ENCODE results near the gene KSR2. TPM values are rescaled to one million over a fixed set of nuclear protein-coding genes. Genes with fewer than 3 reads are reported as not detected.

KSR2 gene
- total RNA-seq, 4 donors from 2014 or later: under 0.01 to 0.08 (median under 0.01) TPM; not detected in 1

DNA sequence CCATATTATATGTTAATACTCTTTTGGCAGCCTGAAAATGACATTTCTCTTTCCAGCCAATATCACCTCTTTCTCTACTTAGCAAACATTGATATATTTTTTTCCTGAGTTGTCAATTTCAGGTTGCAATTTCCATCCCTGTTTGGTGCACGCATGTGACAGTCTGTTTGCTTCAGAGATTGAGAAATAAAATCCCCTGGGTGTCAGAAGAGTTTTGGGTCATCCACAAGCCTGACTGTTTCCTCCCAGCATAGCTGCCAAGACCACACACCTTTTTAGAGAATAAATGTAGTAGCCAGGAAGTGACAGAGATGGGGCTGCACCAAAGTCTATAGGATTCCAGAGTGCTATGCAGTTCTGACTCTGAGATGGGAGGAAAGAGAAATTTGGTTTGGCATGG lies 462.5 kb downstream of the KSR2 start:
- H3K4me1 ChIP-seq: no peaks in the 10 kb centered on the region
- H3K4me3 ChIP-seq: no peak overlapping the region
- 54 to 60% methylated on average over 1 of the region's 1 CpG for WGBS, 2 donors (ENCODE audit: low coverage in 1 of 2)
- H3K9me3 ChIP-seq: no peaks in the 10 kb centered on the region
- no peak overlapping the region for H3K27ac ChIP-seq
- no peak for ATAC-seq
- H3K27me3 ChIP-seq: peaks cover 23% of the 10 kb centered on the region
- TF ChIP-seq POLR2A (IDR thresholded peaks at IDR 0.05) (no peak), EP300 (IDR thresholded peaks at IDR 0.05) (no peak), POLR2AphosphoS5 (IDR thresholded peaks at IDR 0.05) (no peak)
- TF ChIP-seq, protein P1, sequence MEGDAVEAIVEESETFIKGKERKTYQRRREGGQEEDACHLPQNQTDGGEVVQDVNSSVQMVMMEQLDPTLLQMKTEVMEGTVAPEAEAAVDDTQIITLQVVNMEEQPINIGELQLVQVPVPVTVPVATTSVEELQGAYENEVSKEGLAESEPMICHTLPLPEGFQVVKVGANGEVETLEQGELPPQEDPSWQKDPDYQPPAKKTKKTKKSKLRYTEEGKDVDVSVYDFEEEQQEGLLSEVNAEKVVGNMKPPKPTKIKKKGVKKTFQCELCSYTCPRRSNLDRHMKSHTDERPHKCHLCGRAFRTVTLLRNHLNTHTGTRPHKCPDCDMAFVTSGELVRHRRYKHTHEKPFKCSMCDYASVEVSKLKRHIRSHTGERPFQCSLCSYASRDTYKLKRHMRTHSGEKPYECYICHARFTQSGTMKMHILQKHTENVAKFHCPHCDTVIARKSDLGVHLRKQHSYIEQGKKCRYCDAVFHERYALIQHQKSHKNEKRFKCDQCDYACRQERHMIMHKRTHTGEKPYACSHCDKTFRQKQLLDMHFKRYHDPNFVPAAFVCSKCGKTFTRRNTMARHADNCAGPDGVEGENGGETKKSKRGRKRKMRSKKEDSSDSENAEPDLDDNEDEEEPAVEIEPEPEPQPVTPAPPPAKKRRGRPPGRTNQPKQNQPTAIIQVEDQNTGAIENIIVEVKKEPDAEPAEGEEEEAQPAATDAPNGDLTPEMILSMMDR (IDR thresholded peaks at IDR 0.05): no peak
- H3K36me3 ChIP-seq: no peaks in the 10 kb centered on the region

- Histone ChIP-seq H3K36me3 (no peaks in the 10 kb centered on the region), H3K4me3 (no peak overlapping the region), H3K4me1 (no peaks in the 10 kb centered on the region), H3K9me3 (no peaks in the 10 kb centered on the region), H3K27ac (no peak overlapping the region), H3K27me3 (peaks cover 18% of the 10 kb centered on the region)
- ATAC-seq: no peak
- 48 to 68% methylated on average over 2 of the region's 2 CpGs for WGBS, 2 donors (ENCODE audit: low coverage in 1 of 2)
- TF ChIP-seq POLR2AphosphoS5 (IDR thresholded peaks at IDR 0.05) (no peak), POLR2A (IDR thresholded peaks at IDR 0.05) (no peak), EP300 (IDR thresholded peaks at IDR 0.05) (no peak)
- TF ChIP-seq, protein P1 (IDR thresholded peaks at IDR 0.05): no peak
Measured at GRCh38 chr12:117502633-117503032, 466.2 kb downstream of the KSR2 start.

DNA sequence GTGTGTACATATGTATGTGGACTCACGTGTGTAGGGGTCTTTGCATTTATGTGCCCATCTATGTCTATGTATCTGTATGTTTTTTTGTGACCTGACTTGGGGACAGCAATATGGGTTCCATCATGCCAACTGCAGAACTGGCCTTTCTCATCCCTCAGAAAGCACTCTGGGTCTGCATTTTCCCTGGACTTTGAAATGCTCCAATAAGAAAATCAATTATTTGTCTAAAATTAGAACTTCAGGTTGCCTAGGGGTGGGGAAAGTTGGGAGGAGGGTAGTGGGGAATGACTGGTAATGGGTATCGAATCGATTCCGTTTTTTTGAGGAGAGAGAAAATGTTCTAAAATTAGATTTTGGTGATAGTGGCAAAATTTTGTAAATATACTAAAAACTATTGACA lies 466.6 kb downstream of the KSR2 start:
- WGBS, 2 donors (ENCODE audit: low coverage in 1 of 2): 85 to 88% methylated on average over 1 to 4 of the region's 4 CpGs
- no peak for TF ChIP-seq EP300 (IDR thresholded peaks at IDR 0.05)
- TF ChIP-seq POLR2A (IDR thresholded peaks at IDR 0.05): no peak
- TF ChIP-seq, protein P1 (IDR thresholded peaks at IDR 0.05): no peak
- no peak for TF ChIP-seq POLR2AphosphoS5 (IDR thresholded peaks at IDR 0.05)
- H3K4me3 ChIP-seq: no peak overlapping the region
- H3K27me3 ChIP-seq: peaks cover 20% of the 10 kb centered on the region
- no peaks in the 10 kb centered on the region for H3K4me1 ChIP-seq
- no peak overlapping the region for H3K27ac ChIP-seq
- ATAC-seq: no peak
- no peaks in the 10 kb centered on the region for H3K36me3 ChIP-seq
- no peaks in the 10 kb centered on the region for H3K9me3 ChIP-seq

DNA sequence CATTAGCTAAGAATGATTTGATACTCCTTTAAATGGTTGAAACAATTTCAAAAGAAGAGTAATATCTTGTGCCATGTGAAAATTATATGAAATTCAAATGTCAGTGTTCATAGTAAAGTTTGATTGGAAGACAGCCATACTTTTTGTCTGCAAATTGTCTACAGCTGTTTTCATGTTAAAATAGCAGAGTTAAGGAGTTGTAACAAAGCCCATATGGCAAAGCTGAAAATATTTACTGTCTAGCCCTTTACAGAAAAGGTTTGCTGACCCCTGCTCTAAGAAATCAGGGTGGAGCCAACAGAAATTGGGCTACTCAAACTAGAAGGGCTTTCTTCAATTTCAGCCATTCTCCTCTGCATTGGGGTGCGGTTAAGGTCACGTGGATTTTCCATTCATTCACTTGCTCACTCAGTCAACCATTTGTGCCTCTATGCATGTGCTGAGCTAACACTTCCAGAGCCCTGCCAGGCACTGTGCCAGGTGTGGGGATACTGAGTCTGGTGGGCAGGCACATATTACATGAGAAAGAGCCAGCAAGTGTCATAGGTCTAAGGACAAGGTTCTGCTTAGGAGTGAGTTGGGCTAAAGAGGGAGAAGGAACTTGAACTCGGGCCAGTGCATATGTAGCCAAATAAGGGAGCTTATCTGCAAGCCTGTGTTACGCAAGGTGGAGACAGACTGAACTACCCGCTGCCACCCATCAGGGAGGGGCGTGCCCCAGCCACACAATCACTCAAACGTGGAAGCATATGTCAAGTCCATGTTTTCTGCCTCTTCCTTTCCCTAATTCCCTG lies 467.5 kb downstream of the KSR2 start:
- TF ChIP-seq POLR2AphosphoS5 (IDR thresholded peaks at IDR 0.05) (no peak), EP300 (IDR thresholded peaks at IDR 0.05) (no peak), POLR2A (IDR thresholded peaks at IDR 0.05) (no peak)
- TF ChIP-seq, protein P1 (IDR thresholded peaks at IDR 0.05): no peak
- no peak overlapping the region for H3K4me3 ChIP-seq
- no peak overlapping the region for H3K27ac ChIP-seq
- H3K4me1 ChIP-seq: no peaks in the 10 kb centered on the region
- peaks cover 17% of the 10 kb centered on the region for H3K27me3 ChIP-seq
- H3K36me3 ChIP-seq: no peaks in the 10 kb centered on the region
- WGBS, 2 donors (ENCODE audit: low coverage in 1 of 2): 48 to 67% methylated on average over 6 of the region's 7 CpGs
- no peak for ATAC-seq
- H3K9me3 ChIP-seq: no peaks in the 10 kb centered on the region
